Breast epithelium (tissue), 3 donors: ENCODE measurements around the gene TLDC2.

Source experiments
- POLR2A ChIP-seq: fragments of 450-650 bp; IDR thresholded peaks from one replicate; pipeline ENCODE4 v1.6.1; 2016; ENCODE audit warnings: antibody characterized with exemption, mild to moderate bottlenecking, moderate library complexity
- TF ChIP-seq, protein P1 (sequence below), 3 donors: fragments of 450-650 bp; IDR thresholded peaks; one replicate each; pipeline ENCODE4 v1.5.1; 2016 to 2017; ENCODE audit warnings: antibody characterized with exemption in 3 of 3, mild to moderate bottlenecking in 3 of 3, moderate library complexity in 3 of 3

DNA sequence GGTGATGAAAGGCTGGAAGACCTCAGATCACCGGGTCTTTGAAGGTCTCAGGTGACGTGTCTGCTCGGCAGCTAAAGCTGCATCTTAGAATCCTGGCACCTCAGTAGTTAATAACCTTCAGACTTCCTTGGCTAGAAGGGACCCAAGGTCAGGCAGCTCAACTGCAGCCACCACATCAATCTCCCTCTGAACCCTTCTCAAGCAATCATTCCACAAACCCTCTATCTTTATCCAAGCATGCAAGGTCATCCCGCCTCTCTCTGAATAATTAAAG lies 16.7 kb upstream of the TLDC2 start:
- TF ChIP-seq, protein P1, sequence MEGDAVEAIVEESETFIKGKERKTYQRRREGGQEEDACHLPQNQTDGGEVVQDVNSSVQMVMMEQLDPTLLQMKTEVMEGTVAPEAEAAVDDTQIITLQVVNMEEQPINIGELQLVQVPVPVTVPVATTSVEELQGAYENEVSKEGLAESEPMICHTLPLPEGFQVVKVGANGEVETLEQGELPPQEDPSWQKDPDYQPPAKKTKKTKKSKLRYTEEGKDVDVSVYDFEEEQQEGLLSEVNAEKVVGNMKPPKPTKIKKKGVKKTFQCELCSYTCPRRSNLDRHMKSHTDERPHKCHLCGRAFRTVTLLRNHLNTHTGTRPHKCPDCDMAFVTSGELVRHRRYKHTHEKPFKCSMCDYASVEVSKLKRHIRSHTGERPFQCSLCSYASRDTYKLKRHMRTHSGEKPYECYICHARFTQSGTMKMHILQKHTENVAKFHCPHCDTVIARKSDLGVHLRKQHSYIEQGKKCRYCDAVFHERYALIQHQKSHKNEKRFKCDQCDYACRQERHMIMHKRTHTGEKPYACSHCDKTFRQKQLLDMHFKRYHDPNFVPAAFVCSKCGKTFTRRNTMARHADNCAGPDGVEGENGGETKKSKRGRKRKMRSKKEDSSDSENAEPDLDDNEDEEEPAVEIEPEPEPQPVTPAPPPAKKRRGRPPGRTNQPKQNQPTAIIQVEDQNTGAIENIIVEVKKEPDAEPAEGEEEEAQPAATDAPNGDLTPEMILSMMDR (IDR thresholded peaks at IDR 0.05) = no peak
- no peak for TF ChIP-seq POLR2A
